ENCODE measurements around the gene PHF13.
A peak's percentile ranks its signal among the peaks of the same experiment; 100 is the strongest.

Gene PHF13

DNA sequence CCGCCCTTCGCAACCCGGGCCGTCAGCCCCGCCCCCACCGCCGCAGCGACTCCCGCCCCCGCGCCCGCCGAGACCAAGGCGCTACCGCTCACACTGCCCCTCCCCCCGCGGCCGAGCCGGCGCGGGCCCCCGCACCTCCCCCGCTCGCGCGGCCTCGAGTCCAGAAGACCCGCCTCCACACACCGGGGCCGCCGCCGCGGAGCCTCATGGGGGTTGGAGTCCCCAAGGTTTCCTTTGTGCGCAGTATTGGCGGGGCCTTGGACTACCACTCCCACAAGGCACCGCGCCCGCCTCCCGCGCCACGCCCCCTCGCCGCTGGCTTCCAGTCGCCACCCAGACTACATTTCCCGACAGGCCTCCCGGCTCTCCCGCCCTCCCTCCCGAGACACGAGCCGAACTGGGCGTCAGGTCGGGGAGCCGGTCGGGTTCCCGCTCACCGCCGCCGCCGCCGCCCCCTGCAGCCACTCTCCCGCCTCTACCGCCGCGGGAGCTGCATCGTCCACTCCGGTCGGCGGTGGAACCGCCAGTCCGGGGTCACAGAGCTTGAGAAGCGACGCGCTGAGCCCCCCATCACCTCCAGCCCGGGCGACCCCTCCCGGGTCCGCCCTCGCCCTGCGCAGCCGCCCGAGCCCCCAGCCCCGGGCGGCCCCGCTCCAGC, at the start of gene PHF13:
PHF13 (plus strand) TSS at position 371 of the 658 bp plus-strand sequence. CDS start 336 bp downstream, outside the sequence.
- peak; percentile 100 for DNase-seq (ENCODE audit: low spot score)

- no peak for DNase-seq (ENCODE audit: low spot score)
Observed at GRCh38 chr1:6569033-6569432, 44.5 kb upstream of the PHF13 start.

DNA sequence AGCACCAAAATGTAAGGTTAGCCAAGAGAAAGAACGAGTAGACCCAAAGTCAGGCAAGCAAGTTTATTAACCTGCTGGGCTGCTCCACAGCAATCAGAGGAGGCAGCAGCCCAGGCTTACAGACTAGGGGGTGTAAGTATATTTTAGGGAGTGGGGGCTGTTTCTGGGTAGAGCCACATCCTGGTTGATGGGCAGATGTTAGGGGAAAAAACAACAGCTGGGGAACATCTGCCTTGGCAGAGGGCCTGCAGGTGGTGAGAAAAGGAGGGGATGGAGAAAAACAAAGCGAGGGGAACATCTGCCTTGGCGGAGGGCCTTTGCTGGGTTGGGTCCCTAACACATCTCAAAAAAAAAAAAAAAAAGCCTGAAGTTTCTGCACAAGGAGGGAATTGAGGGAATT, 43.4 kb upstream of the PHF13 start:
- DNase-seq (ENCODE audit: low spot score): no peak

DNA sequence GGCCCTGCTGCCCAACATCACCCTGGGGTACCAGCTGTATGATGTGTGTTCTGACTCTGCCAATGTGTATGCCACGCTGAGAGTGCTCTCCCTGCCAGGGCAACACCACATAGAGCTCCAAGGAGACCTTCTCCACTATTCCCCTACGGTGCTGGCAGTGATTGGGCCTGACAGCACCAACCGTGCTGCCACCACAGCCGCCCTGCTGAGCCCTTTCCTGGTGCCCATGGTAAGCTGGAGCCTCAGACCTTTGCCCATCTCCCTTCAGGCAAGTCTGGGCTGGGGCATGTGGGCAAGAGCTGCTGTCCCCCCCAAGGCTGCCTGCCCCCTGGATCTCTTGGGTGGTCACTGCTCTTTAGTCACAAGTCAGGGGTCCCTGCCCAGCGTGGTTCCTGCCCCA, 42.5 kb upstream of the PHF13 start:
- DNase-seq (ENCODE audit: low spot score): no peak

DNA sequence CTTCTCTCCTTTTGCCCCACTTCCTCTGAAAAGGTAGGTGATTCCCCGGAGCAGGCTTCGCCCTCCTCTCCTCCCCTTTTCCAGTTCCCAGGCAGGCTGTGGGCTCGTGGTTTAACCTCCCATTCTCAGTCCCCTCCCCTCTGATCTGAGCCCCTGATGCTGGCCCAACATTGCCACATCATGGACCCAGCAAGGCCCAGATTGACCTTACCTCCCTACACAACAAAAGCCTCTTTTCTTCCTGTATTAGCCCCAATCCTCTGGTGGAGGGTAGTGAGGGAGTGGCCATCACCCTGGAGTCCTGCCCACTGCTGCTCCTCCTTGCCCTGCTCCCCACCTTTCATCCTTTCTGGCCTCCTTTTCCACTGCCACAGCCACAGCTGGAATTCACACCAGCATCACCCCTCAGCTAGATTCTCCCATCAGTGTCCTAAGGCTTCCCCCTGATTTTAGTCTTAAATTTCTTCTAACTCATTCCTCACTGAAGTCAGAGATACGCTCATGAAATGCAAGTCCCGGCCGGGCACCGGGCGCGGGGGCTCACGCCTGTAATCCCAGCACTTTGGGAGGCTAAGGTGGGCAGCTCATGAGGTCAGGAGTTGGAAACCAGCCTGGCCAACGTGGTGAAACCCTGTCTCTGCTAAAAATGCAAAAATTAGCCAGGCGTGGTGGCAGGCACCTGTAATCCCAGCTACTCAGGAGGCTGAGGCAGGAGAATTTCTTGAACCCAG, 40.7 kb upstream of the PHF13 start:
- DNase-seq (ENCODE audit: low spot score): no peak

GRCh38 chr1:6574025-6574620, 39.4 kb upstream of the PHF13 start:
- DNase-seq (ENCODE audit: low spot score): no peak

- DNase-seq (ENCODE audit: low spot score): no peak
Observed at GRCh38 chr1:6574818-6575217, 38.7 kb upstream of the PHF13 start.

GRCh38 chr1:6577831-6578525, 35.6 kb upstream of the PHF13 start:
- DNase-seq (ENCODE audit: low spot score): no peak

- no peak for DNase-seq (ENCODE audit: low spot score)
Observed at GRCh38 chr1:6578624-6579373, 34.7 kb upstream of the PHF13 start.

DNA sequence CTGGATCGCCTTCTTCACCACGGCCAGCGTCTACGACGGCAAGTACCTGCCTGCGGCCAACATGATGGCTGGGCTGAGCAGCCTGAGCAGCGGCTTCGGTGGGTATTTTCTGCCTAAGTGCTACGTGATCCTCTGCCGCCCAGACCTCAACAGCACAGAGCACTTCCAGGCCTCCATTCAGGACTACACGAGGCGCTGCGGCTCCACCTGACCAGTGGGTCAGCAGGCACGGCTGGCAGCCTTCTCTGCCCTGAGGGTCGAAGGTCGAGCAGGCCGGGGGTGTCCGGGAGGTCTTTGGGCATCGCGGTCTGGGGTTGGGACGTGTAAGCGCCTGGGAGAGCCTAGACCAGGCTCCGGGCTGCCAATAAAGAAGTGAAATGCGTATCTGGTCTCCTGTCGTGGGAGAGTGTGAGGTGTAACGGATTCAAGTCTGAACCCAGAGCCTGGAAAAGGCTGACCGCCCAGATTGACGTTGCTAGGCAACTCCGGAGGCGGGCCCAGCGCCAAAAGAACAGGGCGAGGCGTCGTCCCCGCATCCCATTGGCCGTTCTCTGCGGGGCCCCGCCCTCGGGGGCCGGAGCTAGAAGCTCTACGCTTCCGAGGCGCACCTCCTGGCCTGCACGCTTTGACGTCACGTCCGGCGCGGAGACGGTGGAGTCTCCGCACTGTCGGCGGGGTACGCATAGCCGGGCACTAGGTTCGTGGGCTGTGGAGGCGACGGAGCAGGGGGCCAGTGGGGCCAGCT, 34.0 kb upstream of the PHF13 start, which contains the start of gene ZBTB48:
ZBTB48 (plus strand) TSS at position 621 of the 745 bp plus-strand sequence. CDS start 616 bp downstream, outside the sequence.
- DNase-seq (ENCODE audit: low spot score): peak; percentile 100

- no peak for DNase-seq (ENCODE audit: low spot score)
Observed at GRCh38 chr1:6580119-6580592, 33.4 kb upstream of the PHF13 start.

DNA sequence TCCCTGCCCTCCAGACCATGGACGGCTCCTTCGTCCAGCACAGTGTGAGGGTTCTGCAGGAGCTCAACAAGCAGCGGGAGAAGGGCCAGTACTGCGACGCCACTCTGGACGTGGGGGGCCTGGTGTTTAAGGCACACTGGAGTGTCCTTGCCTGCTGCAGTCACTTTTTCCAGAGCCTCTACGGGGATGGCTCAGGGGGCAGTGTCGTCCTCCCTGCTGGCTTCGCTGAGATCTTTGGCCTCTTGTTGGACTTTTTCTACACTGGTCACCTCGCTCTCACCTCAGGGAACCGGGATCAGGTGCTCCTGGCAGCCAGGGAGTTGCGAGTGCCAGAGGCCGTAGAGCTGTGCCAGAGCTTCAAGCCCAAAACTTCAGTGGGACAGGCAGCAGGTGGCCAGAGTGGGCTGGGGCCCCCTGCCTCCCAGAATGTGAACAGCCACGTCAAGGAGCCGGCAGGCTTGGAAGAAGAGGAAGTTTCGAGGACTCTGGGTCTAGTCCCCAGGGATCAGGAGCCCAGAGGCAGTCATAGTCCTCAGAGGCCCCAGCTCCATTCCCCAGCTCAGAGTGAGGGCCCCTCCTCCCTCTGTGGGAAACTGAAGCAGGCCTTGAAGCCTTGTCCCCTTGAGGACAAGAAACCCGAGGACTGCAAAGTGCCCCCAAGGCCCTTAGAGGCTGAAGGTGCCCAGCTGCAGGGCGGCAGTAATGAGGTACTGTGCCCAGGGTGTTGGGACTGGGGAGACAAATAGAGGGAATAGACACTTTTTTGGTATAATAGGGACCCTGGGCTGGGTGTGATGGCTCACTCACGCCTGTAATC, 32.7 kb upstream of the PHF13 start:
- no peak for DNase-seq (ENCODE audit: low spot score)

GRCh38 chr1:6581561-6582305, 31.8 kb upstream of the PHF13 start:
- no peak for DNase-seq (ENCODE audit: low spot score)

DNA sequence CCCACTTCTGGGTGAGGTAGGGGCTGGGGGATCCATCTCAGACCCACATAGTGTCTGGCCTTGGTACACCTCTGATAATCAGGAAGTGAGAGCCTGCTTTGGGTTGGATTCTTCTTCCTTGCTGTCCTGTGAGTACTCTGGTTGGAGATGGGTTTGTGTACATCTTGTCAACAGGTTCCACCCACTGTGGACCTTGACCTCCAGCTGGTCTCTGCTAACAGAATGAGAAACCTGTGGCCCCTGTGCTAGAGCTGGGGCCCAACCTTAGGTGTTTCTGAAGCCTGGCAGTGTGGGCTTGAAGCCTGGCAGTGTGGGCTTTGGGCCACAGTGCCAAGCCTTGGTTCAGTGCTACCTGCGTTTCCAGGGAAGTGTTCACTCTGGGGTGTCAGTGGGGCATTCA, 31.2 kb upstream of the PHF13 start:
- no peak for DNase-seq (ENCODE audit: low spot score)

GRCh38 chr1:6584126-6585080, 29.1 kb upstream of the PHF13 start:
- no peak for DNase-seq (ENCODE audit: low spot score)

- DNase-seq (ENCODE audit: low spot score): no peak
Observed at GRCh38 chr1:6585081-6585722, 28.3 kb upstream of the PHF13 start.

DNA sequence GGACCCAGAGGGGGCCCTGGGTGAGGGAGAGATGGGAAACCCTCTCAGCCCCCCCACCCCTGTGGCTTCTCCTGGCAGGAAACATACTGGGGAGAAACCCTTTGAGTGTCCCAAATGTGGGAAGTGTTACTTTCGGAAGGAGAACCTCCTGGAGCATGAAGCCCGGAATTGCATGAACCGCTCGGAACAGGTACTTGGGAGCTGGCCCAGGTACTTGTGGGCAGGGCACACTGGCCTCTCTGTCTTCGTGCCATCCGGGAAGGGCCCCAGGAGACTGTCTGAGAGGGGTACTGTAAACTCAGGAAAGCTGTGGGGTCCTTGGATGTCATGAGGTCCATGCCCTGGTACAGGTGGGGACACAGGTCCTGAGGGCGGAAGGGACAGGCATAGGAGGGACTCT, 27.7 kb upstream of the PHF13 start:
- no peak for DNase-seq (ENCODE audit: low spot score)

- no peak for DNase-seq (ENCODE audit: low spot score)
Observed at GRCh38 chr1:6586404-6586816, 27.1 kb upstream of the PHF13 start.

Data from left forelimb (tissue), 1 donor.